Lung (tissue), 12 donors: ENCODE measurements around the gene COG4. TPM values are rescaled to one million over a fixed set of nuclear protein-coding genes. Genes with fewer than 3 reads are reported as not detected.

Experiments
- ATAC-seq: fragments of 200-7000 bp; cut with Tn5 transposase; one replicate; pipeline ENCODE4 v1.9.1; 2020; ENCODE audit warnings: moderate number of reproducible peaks; ENCODE audit not compliant: insufficient read depth, low FRiP score
- DNase-seq, 3 donors: peaks; one replicate each; pipeline ENCODE4 v3.0.0-alpha.2; 2013 to 2017
- H3K27ac ChIP-seq, 2 donors: one replicate each; pipeline ENCODE4 v1.5.1; 2013; ENCODE audit warnings: mild to moderate bottlenecking in 2 of 2, moderate library complexity in 2 of 2, control low read depth in 1 of 2, inconsistent platforms in 1 of 2, low read depth in 1 of 2, low read length in 1 of 2
- H3K27me3 ChIP-seq, 3 donors: one replicate each; pipeline ENCODE4 v1.5.1; 2013; ENCODE audit warnings: low read length in 2 of 3; ENCODE audit not compliant: control insufficient read depth in 3 of 3, insufficient read depth in 3 of 3
- H3K36me3 ChIP-seq, 4 donors: one replicate each; pipeline ENCODE4 v1.5.1; 2013; ENCODE audit warnings: low read length in 4 of 4, mild to moderate bottlenecking in 1 of 4, moderate library complexity in 1 of 4; ENCODE audit not compliant: control insufficient read depth in 4 of 4, insufficient read depth in 4 of 4
- H3K4me1 ChIP-seq, 5 donors: one replicate each; pipeline ENCODE4 v1.5.1; 2013; ENCODE audit warnings: low read length in 5 of 5, mild to moderate bottlenecking in 2 of 5, moderate library complexity in 1 of 5; ENCODE audit not compliant: control insufficient read depth in 5 of 5, insufficient read depth in 5 of 5
- H3K4me3 ChIP-seq: one replicate; pipeline ENCODE4 v1.5.1; 2013; ENCODE audit warnings: mild to moderate bottlenecking, control low read depth, moderate library complexity
- H3K9ac ChIP-seq, 2 donors: one replicate each; pipeline ENCODE4 v1.5.1; 2013; ENCODE audit warnings: low read length in 2 of 2, control low read depth in 1 of 2; ENCODE audit not compliant: insufficient read depth in 1 of 2
- H3K9me3 ChIP-seq, 4 donors: one replicate each; pipeline ENCODE4 v1.5.1; 2013; ENCODE audit warnings: low read length in 3 of 4, mild to moderate bottlenecking in 1 of 4, moderate library complexity in 1 of 4; ENCODE audit not compliant: control insufficient read depth in 4 of 4, insufficient read depth in 3 of 4
- WGBS, 2 donors: extraction: QIAGEN DNeasy Blood & Tissue Kit; methylation state at CpG; one replicate each; pipeline ENCODE4 v1.1.7; 2013; 5-methylcytosine and 5-hydroxymethylcytosine counted together
- polyA plus RNA-seq, 2 donors: library from polyadenylated mRNA; stranded (reverse); fragments of 200-250 nt; gene quantifications; one replicate each; pipeline ENCODE4 v1.2.1, GENCODE V29; 2013
- total RNA-seq, 2 donors: library from RNA; depleted of rRNA in 1 of 2; stranded (reverse); fragments of >200 nt in 1 of 2; gene quantifications; one replicate each; pipeline ENCODE4 v1.2.1, GENCODE V29; 2014 to 2021
- TF ChIP-seq, protein P1 (sequence below): IDR thresholded peaks from 2 replicates; pipeline ENCODE4 v1.5.1; 2012; ENCODE audit warnings: mild to moderate bottlenecking; ENCODE audit errors: control extremely low read depth, extremely low read depth
- donor health status: control.
- donor health status: control.
- donor health status: Bipolar disorder and iron deficiency.
- donor health status: healthy.
- donor health status: DM: yes; HTN: yes; CAD: no.

COG4 gene
- total and polyA plus RNA-seq, 4 donors: 29.3 to 65.8 (median 39.4) TPM

- no peaks in the 10 kb centered on the region for H3K9me3 ChIP-seq
- H3K27me3 ChIP-seq: no peaks in the 10 kb centered on the region
- 91 to 93% methylated on average over 24 of the region's 24 CpGs for WGBS, 2 donors
- DNase-seq: no peak
- no peak overlapping the region for H3K4me3 ChIP-seq
- H3K27ac ChIP-seq: no peak overlapping the region
- peaks cover 6 to 48% (median 9%) of the 10 kb centered on the region in 4 donors for H3K36me3 ChIP-seq
- TF ChIP-seq, protein P1, sequence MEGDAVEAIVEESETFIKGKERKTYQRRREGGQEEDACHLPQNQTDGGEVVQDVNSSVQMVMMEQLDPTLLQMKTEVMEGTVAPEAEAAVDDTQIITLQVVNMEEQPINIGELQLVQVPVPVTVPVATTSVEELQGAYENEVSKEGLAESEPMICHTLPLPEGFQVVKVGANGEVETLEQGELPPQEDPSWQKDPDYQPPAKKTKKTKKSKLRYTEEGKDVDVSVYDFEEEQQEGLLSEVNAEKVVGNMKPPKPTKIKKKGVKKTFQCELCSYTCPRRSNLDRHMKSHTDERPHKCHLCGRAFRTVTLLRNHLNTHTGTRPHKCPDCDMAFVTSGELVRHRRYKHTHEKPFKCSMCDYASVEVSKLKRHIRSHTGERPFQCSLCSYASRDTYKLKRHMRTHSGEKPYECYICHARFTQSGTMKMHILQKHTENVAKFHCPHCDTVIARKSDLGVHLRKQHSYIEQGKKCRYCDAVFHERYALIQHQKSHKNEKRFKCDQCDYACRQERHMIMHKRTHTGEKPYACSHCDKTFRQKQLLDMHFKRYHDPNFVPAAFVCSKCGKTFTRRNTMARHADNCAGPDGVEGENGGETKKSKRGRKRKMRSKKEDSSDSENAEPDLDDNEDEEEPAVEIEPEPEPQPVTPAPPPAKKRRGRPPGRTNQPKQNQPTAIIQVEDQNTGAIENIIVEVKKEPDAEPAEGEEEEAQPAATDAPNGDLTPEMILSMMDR: no peak
- H3K4me1 ChIP-seq: peaks cover 0 to 6% (median 0%) of the 10 kb centered on the region in 5 donors
- no peak for ATAC-seq
- H3K9ac ChIP-seq: no peak overlapping the region
These were observed 48.1 kb downstream of the COG4 start for GRCh38 chr16:70475054-70475871.

DNA sequence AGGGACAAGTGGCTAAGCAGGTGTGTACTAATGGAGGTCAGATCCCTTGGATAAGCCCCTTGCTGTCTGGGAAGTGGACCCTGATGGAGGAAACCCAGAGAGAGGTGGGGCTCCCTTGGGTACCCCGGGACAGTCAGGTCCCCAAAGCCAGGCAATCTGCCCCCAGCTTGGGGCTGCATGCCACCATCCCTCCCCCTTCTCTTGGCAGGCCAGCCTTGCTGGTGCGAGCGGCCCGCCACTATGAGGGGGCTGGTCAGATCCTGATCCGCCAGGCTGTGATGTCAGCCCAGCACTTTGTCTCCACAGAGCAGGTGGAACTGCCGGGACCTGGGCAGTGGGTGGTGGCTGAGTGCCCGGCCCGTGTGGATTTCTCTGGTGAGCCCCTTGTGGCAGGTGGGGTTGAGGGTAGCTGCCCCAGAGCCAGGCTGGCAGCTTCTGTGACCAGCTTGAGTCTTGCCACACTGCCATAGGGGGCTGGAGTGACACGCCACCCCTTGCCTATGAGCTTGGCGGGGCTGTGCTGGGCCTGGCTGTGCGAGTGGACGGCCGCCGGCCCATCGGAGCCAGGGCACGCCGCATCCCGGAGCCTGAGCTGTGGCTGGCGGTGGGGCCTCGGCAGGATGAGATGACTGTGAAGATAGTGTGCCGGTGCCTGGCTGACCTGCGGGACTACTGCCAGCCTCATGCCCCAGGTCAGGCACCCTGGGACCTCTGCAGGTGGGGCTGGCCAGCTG, 48.9 kb downstream of the COG4 start:
- TF ChIP-seq, protein P1: no peak
- 94 to 98% methylated on average over 22 of the region's 22 CpGs for WGBS, 2 donors
- peaks cover under 1 to 43% (median 6%) of the 10 kb centered on the region in 4 donors for H3K36me3 ChIP-seq
- no peak overlapping the region for H3K9ac ChIP-seq
- H3K9me3 ChIP-seq: no peaks in the 10 kb centered on the region
- no peak for ATAC-seq
- no peak overlapping the region for H3K4me3 ChIP-seq
- no peaks in the 10 kb centered on the region for H3K27me3 ChIP-seq
- no peak overlapping the region for H3K27ac ChIP-seq
- DNase-seq: no peak
- H3K4me1 ChIP-seq: peaks cover 0 to 5% (median 0%) of the 10 kb centered on the region in 5 donors

GRCh38 chr16:70473446-70474319, 49.7 kb downstream of the COG4 start:
- DNase-seq: no peak
- no peak for ATAC-seq
- TF ChIP-seq, protein P1: no peak
- no peak overlapping the region for H3K4me3 ChIP-seq
- no peak overlapping the region for H3K9ac ChIP-seq
- H3K27me3 ChIP-seq: no peaks in the 10 kb centered on the region
- H3K4me1 ChIP-seq: peaks cover 0 to 5% (median 0%) of the 10 kb centered on the region in 5 donors
- H3K36me3 ChIP-seq: peaks cover 0 to 39% (median 5%) of the 10 kb centered on the region in 4 donors
- H3K27ac ChIP-seq: no peak overlapping the region
- H3K9me3 ChIP-seq: no peaks in the 10 kb centered on the region
- WGBS, 2 donors: 92 to 96% methylated on average over 21 of the region's 21 CpGs
